K562 (cell line): Measurements from ENCODE around the gene PCP2. TPM values are rescaled to one million over a fixed set of nuclear protein-coding genes. Genes with fewer than 3 reads are reported as not detected.

Source experiments
- ATAC-seq: fragments of 200-7000 bp; cut with Tn5 transposase; 3 replicates; pipeline ENCODE4 v1.9.1; 2020; ENCODE audit warnings: moderate library complexity
- BruUV-seq: library from RNA; stranded (reverse); fragments of 400-500 nt; replicated peaks from 2 replicates; lab custom pipeline; 2021; lab: Mats Ljungman, UMichigan
- CTCF ChIA-PET: fragments of 300-600 bp; formaldehyde crosslinking; extraction: SDS; loops from one replicate; lab custom pipeline; 2021; ENCODE audit warnings: low intra/inter-chr PET ratio; lab: Yijun Ruan, JAX
- POLR2A ChIA-PET: fragments of 300-600, 350-650 bp; sonication (Branson Sonifier 250); formaldehyde crosslinking; extraction: SDS; loops from one replicate; lab custom pipeline; 2021; ENCODE audit warnings: antibody characterized with exemption, inconsistent platforms; lab: Yijun Ruan, JAX
- DNase-seq, 4 experiments: peaks; one replicate each; pipeline versions ENCODE4 v3.0.0 to v3.0.0-alpha.2; 2011 to 2018; ENCODE audit warnings: low spot score in 3 of 4, mixed read lengths in 3 of 4; ENCODE audit errors: extremely low read depth in 1 of 4
- FAIRE-seq: peaks from 2 replicates; lab custom pipeline; 2011; peaks lifted over from hg19 to GRCh38; lab: Jason Lieb, UNC
- H2AFZ ChIP-seq: 2 replicates; pipeline ENCODE4 v1.6.0; 2011; ENCODE audit warnings: low read depth, low read length, control low read depth, inconsistent platforms
- H3K27ac ChIP-seq: fragments of 200-600 bp; 3 replicates; pipeline ENCODE4 v1.8.0; 2011; ENCODE audit warnings: low read depth, mild to moderate bottlenecking, control low read depth, inconsistent platforms, low read length, moderate library complexity, mixed read lengths; ENCODE audit errors: extremely low read depth
- H3K27me3 ChIP-seq, 2 experiments: fragments of 300-600 bp in 1 of 2; 2 replicates in 1 of 2; 3 replicates in 1 of 2; pipeline versions ENCODE4 v1.6.0 to v1.8.0; 2011; ENCODE audit warnings: inconsistent platforms in 2 of 2, low read length in 2 of 2, mild to moderate bottlenecking in 1 of 2, mixed read lengths in 1 of 2, moderate library complexity in 1 of 2; ENCODE audit not compliant: control insufficient read depth in 2 of 2, insufficient read depth in 2 of 2
- H3K36me3 ChIP-seq: fragments of 300-600 bp; 3 replicates; pipeline ENCODE4 v1.8.0; 2011; ENCODE audit warnings: mild to moderate bottlenecking, low read length, inconsistent platforms; ENCODE audit not compliant: control insufficient read depth, insufficient read depth
- H3K4me1 ChIP-seq, 2 experiments: fragments of 200-600 bp in 1 of 2; replicated peaks in 1 of 2; 2 replicates in 1 of 2; 3 replicates in 1 of 2; pipeline versions ENCODE4 v1.5.1 to v1.8.0; 2011; ENCODE audit warnings: inconsistent platforms in 2 of 2, low read length in 2 of 2, mild to moderate bottlenecking in 1 of 2, mixed read lengths in 1 of 2, moderate library complexity in 1 of 2; ENCODE audit not compliant: control insufficient read depth in 2 of 2, insufficient read depth in 2 of 2
- H3K4me2 ChIP-seq: 2 replicates; pipeline ENCODE4 v1.6.1; 2011; ENCODE audit warnings: low read length, control low read depth, inconsistent platforms, mixed read lengths; ENCODE audit not compliant: insufficient read depth
- H3K4me3 ChIP-seq: fragments of 200-600 bp; sonication (generic), shearing (Covaris generic); 2 replicates; pipeline ENCODE4 v1.5.1; 2016; ENCODE audit warnings: control low read depth, inconsistent platforms
- H3K79me2 ChIP-seq: fragments of 200-600 bp; 3 replicates; pipeline ENCODE4 v1.8.0; 2011; ENCODE audit warnings: low read length, inconsistent platforms; ENCODE audit not compliant: control insufficient read depth, insufficient read depth
- H3K9ac ChIP-seq, 2 experiments: 2 replicates each; pipeline versions ENCODE4 v1.6.0 to v1.6.1; 2011; ENCODE audit warnings: low read depth in 2 of 2, low read length in 2 of 2, control low read depth in 1 of 2, inconsistent platforms in 1 of 2, mild to moderate bottlenecking in 1 of 2, mixed read lengths in 1 of 2; ENCODE audit not compliant: insufficient read depth in 1 of 2
- H3K9me1 ChIP-seq: one replicate; pipeline ENCODE4 v1.6.0; 2011; ENCODE audit warnings: inconsistent platforms, mild to moderate bottlenecking, low read length, moderate library complexity; ENCODE audit not compliant: control insufficient read depth, insufficient read depth
- H3K9me3 ChIP-seq: replicated peaks from 2 replicates; pipeline ENCODE4 v1.5.1; 2011; ENCODE audit warnings: low read depth, low read length, inconsistent platforms; ENCODE audit not compliant: control insufficient read depth, insufficient read depth
- H4K20me1 ChIP-seq: replicated peaks from 2 replicates; pipeline ENCODE4 v1.6.1; 2011; ENCODE audit warnings: low read length, inconsistent platforms, mixed read lengths; ENCODE audit not compliant: control insufficient read depth, insufficient read depth
- CBFA2T2 ChIP-seq: fragments of 450-650 bp; conservative IDR thresholded peaks from 2 replicates; pipeline ENCODE4 v1.6.1; 2017; ENCODE audit warnings: mild to moderate bottlenecking
- CREM ChIP-seq: IDR thresholded peaks from 2 replicates; pipeline ENCODE4 v1.6.1; 2014; ENCODE audit warnings: antibody characterized with exemption, low read depth
- HDAC1 ChIP-seq, 2 experiments: fragments of 450-650 bp; IDR thresholded peaks; 2 replicates each; pipeline ENCODE4 v1.6.1; 2016 to 2017; ENCODE audit warnings: inconsistent platforms in 1 of 2, mild to moderate bottlenecking in 1 of 2, moderate library complexity in 1 of 2
- RAD21 ChIP-seq, 2 experiments: fragments of 250-450 bp in 1 of 2; fragments of 450-650 bp in 1 of 2; sonication (Bioruptor Pico) in 1 of 2; formaldehyde crosslinking in 1 of 2; IDR thresholded peaks in 1 of 2; conservative IDR thresholded peaks in 1 of 2; 2 replicates each; pipeline versions ENCODE4 v1.4.0 to v1.8.0; 2020 to 2022; ENCODE audit warnings: mild to moderate bottlenecking in 2 of 2, moderate library complexity in 1 of 2
- RAD51 ChIP-seq: fragments of 450-650 bp; IDR thresholded peaks from 2 replicates; pipeline ENCODE4 v1.7.1; 2016; ENCODE audit warnings: low read depth, mild to moderate bottlenecking, borderline replicate concordance
- WGBS: fragments of 100-300 bp; shearing (Covaris generic); methylation state at CpG from one replicate; pipeline ENCODE4 v1.1.6; 2016; ENCODE audit warnings: low coverage, mixed read lengths; ENCODE audit not compliant: insufficient coverage; ENCODE audit errors: missing lambda C conversion rate; 5-methylcytosine and 5-hydroxymethylcytosine counted together
- in situ Hi-C: fragments of 300-500 bp; cut with MboI; formaldehyde crosslinking; loops from 4 replicates; pipeline ENCODE4 v1.15.0; 2018; ENCODE audit warnings: inconsistent platforms, mixed read lengths
- intact Hi-C: fragments of 100-400 bp; cut with micrococcal nuclease; formaldehyde crosslinking; loops from 2 replicates; pipeline ENCODE4 v1.14.2; 2022
- polyA plus RNA-seq, 8 experiments: library from polyadenylated mRNA; depleted of rRNA in 4 of 8; stranded (reverse) in 5 of 8; unstranded in 3 of 8; fragments of >200 nt; fragmentation: Nextera tagmentation in 2 of 8; fragmentation: Illumina TruSeq in 1 of 8; extraction: Ambion mirVana in 2 of 8; extraction: Trizol in 1 of 8; gene quantifications; 2 replicates each; pipeline versions ENCODE4 v1.2.1 to v1.2.3, GENCODE V29; 2011 to 2014; ENCODE audit warnings: inconsistent platforms in 1 of 8, missing spikeins in 1 of 8
- total RNA-seq, 7 experiments: library from RNA; depleted of rRNA in 6 of 7; stranded (reverse); fragments of >200 nt in 6 of 7; fragmentation: Illumina TruSeq in 2 of 7; extraction: Trizol in 2 of 7; gene quantifications; 2 replicates each; pipeline versions ENCODE4 v1.2.1 to v1.2.3, GENCODE V29; 2011 to 2021; ENCODE audit warnings: low replicate concordance in 1 of 7
- TF ChIP-seq, protein P1 (sequence below), 3 experiments: IDR thresholded peaks in 2 of 3; conservative IDR thresholded peaks in 1 of 3; 2 replicates each; pipeline ENCODE4 v1.5.1; 2011 to 2012; ENCODE audit warnings: low read length in 3 of 3, mild to moderate bottlenecking in 3 of 3, control low read depth in 2 of 3, improper control_type of control experiment in 1 of 3, inconsistent platforms in 1 of 3, low read depth in 1 of 3, mixed read lengths in 1 of 3, moderate library complexity in 1 of 3; ENCODE audit not compliant: insufficient read depth in 2 of 3

Gene PCP2
- total and polyA plus RNA-seq, 9 of the 15 experiments (the other 6 are each of a cell fraction or from before 2014, with no cell fraction given) = 0.17 to 1.3 (median 0.49) TPM; not detected in 3

DNA sequence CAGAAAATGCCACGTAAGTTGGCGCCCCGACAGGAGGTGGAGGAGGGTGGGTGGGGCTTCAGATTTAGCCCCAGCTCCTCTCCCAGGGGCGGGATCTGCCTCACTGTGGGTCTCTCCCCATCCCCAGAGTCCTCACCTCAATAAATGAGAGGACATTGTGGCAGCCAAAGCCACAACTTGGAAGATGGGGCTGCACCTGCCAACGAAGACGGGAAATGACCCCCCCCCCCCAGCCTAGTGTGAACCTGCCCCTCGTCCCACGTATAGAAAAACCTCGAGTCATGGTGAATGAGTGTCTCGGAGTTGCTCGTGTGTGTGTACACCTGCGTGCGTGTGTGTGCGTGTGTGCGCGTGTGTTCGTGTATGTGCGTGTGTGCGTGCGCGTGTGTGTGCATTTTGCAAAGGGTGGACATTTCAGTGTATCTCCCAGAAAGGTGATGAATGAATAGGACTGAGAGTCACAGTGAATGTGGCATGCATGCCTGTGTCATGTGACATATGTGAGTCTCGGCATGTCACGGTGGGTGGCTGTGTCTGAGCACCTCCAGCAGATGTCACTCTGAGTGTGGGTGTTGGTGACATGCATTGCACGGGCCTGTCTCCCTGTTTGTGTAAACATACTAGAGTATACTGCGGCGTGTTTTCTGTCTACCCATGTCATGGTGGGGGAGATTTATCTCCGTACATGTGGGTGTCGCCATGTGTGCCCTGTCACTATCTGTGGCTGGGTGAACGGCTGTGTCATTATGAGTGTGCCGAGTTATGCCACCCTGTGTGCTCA is 45.6 kb upstream of the PCP2 start (continued):
- TF ChIP-seq CBFA2T2 = 0 out of 2 replicates have a peak, but pooled peaks have one; percentile 13
- TF ChIP-seq RAD51 = peak; percentile 69

DNA sequence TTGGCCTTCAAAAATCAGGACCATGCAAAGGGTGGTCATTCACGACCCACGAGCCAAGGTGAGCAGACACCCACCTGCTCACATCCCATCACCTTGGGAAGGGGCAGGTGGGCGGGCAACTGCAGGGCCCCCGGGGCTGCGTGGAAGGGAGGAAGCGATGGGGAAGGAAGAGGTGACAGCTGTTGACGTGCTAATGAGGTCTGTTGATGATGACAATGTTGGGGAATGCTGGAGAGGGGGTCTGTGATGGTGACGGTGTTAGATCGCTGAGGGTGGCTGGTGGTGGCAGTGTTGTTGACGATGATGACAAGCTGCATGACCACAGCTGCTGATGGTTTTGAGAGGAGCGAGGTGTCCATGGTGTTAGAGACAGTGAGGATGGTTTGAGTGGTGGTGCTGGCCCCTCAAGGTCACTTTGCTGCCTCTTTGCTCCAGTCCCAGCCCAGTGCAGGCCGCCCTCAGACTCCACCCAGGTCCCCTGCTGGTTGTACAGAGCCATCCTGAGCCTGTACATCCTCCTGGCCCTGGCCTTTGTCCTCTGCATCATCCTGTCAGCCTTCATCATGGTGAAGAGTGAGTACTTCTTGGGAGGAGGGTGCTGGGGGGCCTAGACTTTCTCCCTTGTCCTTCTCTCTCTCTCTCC is 44.3 kb upstream of the PCP2 start:
- Histone ChIP-seq H3K27ac (no peak overlapping the region), H3K4me2 (no peak overlapping the region), H3K9ac (no peak overlapping the region), H3K4me1 (peaks cover 10 to 26% of the 10 kb centered on the region in 2 experiments; a peak in 4 of 5 replicates), H3K9me1 (peaks cover 3% of the 10 kb centered on the region), H3K4me3 (no peak overlapping the region), H3K36me3 (peaks cover 7% of the 10 kb centered on the region; the same call in 2 of the 3 replicates), H3K9me3 (peaks cover 5% of the 10 kb centered on the region; the same call in 1 of the 2 replicates), H3K27me3 (0 out of 5 replicates have a peak, but pooled peaks cover 0 to 8% of the 10 kb centered on the region in 2 experiments), H4K20me1 (no peaks in the 10 kb centered on the region), H3K79me2 (peaks cover 15% of the 10 kb centered on the region; the same call in 2 of the 3 replicates), H2AFZ (no peak overlapping the region)
- FAIRE-seq (no peak), DNase-seq (no peak), ATAC-seq (peak; percentile 44)
- in situ Hi-C loops (loop anchor here (5.0 kb wide), 1 partner anchor 90 kb away; no protein-coding TSS in a partner anchor), intact Hi-C loops (no loop called here)
- ChIA-PET POLR2A (interaction anchor here (0.6 kb wide), 1 partner anchor 114 kb away, joined by 3 read pairs; no protein-coding TSS in a partner anchor), CTCF (interaction anchor here (0.6 to 1.3 kb wide), 3 partner anchors 84 to 122 kb away, joined by 4 to 9 read pairs (median 6); no protein-coding TSS in a partner anchor)
- no TSS peak for BruUV-seq
- 10% methylated on average over 12 of the region's 12 CpGs for WGBS
- TF ChIP-seq RAD21 (CRISPR knock-in tag; conservative IDR thresholded peaks at IDR 0.05 in 1 of 2, IDR thresholded peaks at IDR 0.05 in 1 of 2) (peak in 1 of 2 experiments; percentile 19; a peak in 1 of 4 replicates), CREM (peak; percentile 37; the same call in 1 of the 2 replicates), HDAC1 (IDR thresholded peaks at IDR 0.05) (no peak)
- TF ChIP-seq, protein P1, sequence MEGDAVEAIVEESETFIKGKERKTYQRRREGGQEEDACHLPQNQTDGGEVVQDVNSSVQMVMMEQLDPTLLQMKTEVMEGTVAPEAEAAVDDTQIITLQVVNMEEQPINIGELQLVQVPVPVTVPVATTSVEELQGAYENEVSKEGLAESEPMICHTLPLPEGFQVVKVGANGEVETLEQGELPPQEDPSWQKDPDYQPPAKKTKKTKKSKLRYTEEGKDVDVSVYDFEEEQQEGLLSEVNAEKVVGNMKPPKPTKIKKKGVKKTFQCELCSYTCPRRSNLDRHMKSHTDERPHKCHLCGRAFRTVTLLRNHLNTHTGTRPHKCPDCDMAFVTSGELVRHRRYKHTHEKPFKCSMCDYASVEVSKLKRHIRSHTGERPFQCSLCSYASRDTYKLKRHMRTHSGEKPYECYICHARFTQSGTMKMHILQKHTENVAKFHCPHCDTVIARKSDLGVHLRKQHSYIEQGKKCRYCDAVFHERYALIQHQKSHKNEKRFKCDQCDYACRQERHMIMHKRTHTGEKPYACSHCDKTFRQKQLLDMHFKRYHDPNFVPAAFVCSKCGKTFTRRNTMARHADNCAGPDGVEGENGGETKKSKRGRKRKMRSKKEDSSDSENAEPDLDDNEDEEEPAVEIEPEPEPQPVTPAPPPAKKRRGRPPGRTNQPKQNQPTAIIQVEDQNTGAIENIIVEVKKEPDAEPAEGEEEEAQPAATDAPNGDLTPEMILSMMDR (IDR thresholded peaks at IDR 0.05 in 2 of 3, conservative IDR thresholded peaks at IDR 0.05 in 1 of 3; ENCODE audit: insufficient read depth in 2 of 3, low read depth in 1 of 3, low read length in 3 of 3) = 0 out of 6 replicates have a peak, but pooled peaks of 2 of the 3 experiments have one; percentile 8 to 26
